Fibroblast of mammary gland (primary cell): ENCODE measurements around the gene PLK1.
"Not testable (repeated sequence)": the region's sequence is repeated elsewhere in the genome, so short reads cannot be mapped to it uniquely, and the experiment has no call there.

Source experiments
- DNase-seq: peaks from one replicate; pipeline ENCODE4 v3.0.0-alpha.2; 2010; ENCODE audit warnings: low read depth
- H3K4me3 ChIP-seq: 2 replicates; pipeline ENCODE4 v1.5.1; 2011; ENCODE audit warnings: low read depth, mild to moderate bottlenecking, low read length, moderate library complexity; ENCODE audit not compliant: control insufficient read depth
- CTCF ChIP-seq: conservative IDR thresholded peaks from 2 replicates; pipeline ENCODE4 v1.5.1; 2011; ENCODE audit warnings: low read depth, low read length, inconsistent platforms; ENCODE audit not compliant: control insufficient read depth, insufficient read depth

Gene PLK1

GRCh38 chr16:23678430-23679273 is at the start of gene PLK1:
TSS of gene PLK1 (plus strand) at chr16:23678889. CDS start at chr16:23678933, 44 bp downstream.
- peak; percentile 80 for DNase-seq
- peak within 1 kb of the TSS; percentile 75 for H3K4me3 ChIP-seq

GRCh38 chr16:23629516-23629915 is 49.2 kb upstream of the PLK1 start:
- DNase-seq: no peak
- no peak overlapping the region for H3K4me3 ChIP-seq
- TF ChIP-seq CTCF: no peak

More at GRCh38 chr16:23678430-23679273, at the start of gene PLK1:
- peak; percentile 42 for TF ChIP-seq CTCF

- not testable (repeated sequence) for H3K4me3 ChIP-seq, DNase-seq
Measured at GRCh38 chr16:23631874-23632273, 46.8 kb upstream of the PLK1 start.

GRCh38 chr16:23634461-23635036 is 44.1 kb upstream of the PLK1 start:
- DNase-seq: no peak
- H3K4me3 ChIP-seq: no peak overlapping the region
- TF ChIP-seq CTCF: no peak

GRCh38 chr16:23635958-23636357 is 42.7 kb upstream of the PLK1 start:
- no peak overlapping the region for H3K4me3 ChIP-seq
- DNase-seq: peak; percentile 15
- TF ChIP-seq CTCF: no peak

GRCh38 chr16:23640615-23640930 is 38.1 kb upstream of the PLK1 start:
- peak overlapping the region; percentile 87 for H3K4me3 ChIP-seq
- no peak for TF ChIP-seq CTCF
- peak; percentile 11 for DNase-seq

- TF ChIP-seq CTCF: no peak
- H3K4me3 ChIP-seq: peak within 1 kb of the TSS; percentile 87
- DNase-seq: peak; percentile 92
Measured at GRCh38 chr16:23640931-23641765, 37.5 kb upstream of the PLK1 start, which contains the start of the genes DCTN5 and PALB2. TSS of gene DCTN5 (plus strand) at chr16:23641466. CDS start at chr16:23641543, 77 bp downstream. TSS of gene PALB2 (minus strand) at chr16:23641310. CDS start at chr16:23641157, 153 bp downstream.
